HepG2 (cell line): Measurements from ENCODE around the gene TBXA2R. TPM values are rescaled to one million over a fixed set of nuclear protein-coding genes. Genes with fewer than 3 reads are reported as not detected.

Experiments
- AHR ChIP-seq: IDR thresholded peaks from 2 replicates; pipeline ENCODE4 v1.6.1; 2018; ENCODE audit warnings: missing genetic modification reagents, missing compliant biosample characterization
- CEBPG ChIP-seq: IDR thresholded peaks from 2 replicates; pipeline ENCODE4 v1.6.1; 2016
- DDIT3 ChIP-seq: sonication (generic); formaldehyde crosslinking; IDR thresholded peaks from 2 replicates; pipeline ENCODE4 v1.4.0; 2020; ENCODE audit warnings: mild to moderate bottlenecking, missing genetic modification reagents
- EZH2 ChIP-seq: conservative IDR thresholded peaks from 2 replicates; pipeline ENCODE4 v1.6.1; 2012; ENCODE audit warnings: mild to moderate bottlenecking, low read depth, low read length, moderate library complexity
- MLLT10 ChIP-seq: sonication (generic); formaldehyde crosslinking; IDR thresholded peaks from 2 replicates; pipeline ENCODE4 v1.4.0; 2020; ENCODE audit warnings: missing genetic modification reagents
- NKX3-1 ChIP-seq: sonication (generic); formaldehyde crosslinking; IDR thresholded peaks from 2 replicates; pipeline ENCODE4 v1.5.0; 2020; ENCODE audit warnings: missing genetic modification reagents
- PPARG ChIP-seq: conservative IDR thresholded peaks from 2 replicates; pipeline ENCODE4 v1.6.1; 2016; ENCODE audit warnings: missing biosample characterization, missing genetic modification reagents
- SRSF9 ChIP-seq: fragments of 200-400 bp; formaldehyde crosslinking; IDR thresholded peaks from 2 replicates; pipeline ENCODE4 v1.6.1; 2018; ENCODE audit warnings: borderline replicate concordance, mild to moderate bottlenecking, low read depth, low read length; ENCODE audit not compliant: insufficient read depth, poor library complexity, severe bottlenecking
- ZFP36 ChIP-seq: fragments of 150-350 bp; IDR thresholded peaks from 2 replicates; pipeline ENCODE4 v1.6.1; 2018; ENCODE audit warnings: borderline replicate concordance, low read length, low read depth; ENCODE audit not compliant: partially characterized antibody
- ZNF30 ChIP-seq: sonication (generic); formaldehyde crosslinking; IDR thresholded peaks from 2 replicates; pipeline ENCODE4 v1.5.0; 2020; ENCODE audit warnings: mild to moderate bottlenecking, missing genetic modification reagents
- ZNF407 ChIP-seq: sonication (generic); formaldehyde crosslinking; IDR thresholded peaks from one replicate; pipeline ENCODE4 v1.5.1; 2020; ENCODE audit warnings: mild to moderate bottlenecking, missing genetic modification reagents; ENCODE audit errors: not compliant biosample characterization
- ZNF557 ChIP-seq: sonication (generic); formaldehyde crosslinking; IDR thresholded peaks from 2 replicates; pipeline ENCODE4 v1.4.0; 2020; ENCODE audit warnings: missing genetic modification reagents
- ZNF562 ChIP-seq: sonication (generic); formaldehyde crosslinking; IDR thresholded peaks from 2 replicates; pipeline ENCODE4 v1.8.0; 2022; ENCODE audit warnings: missing genetic modification reagents, borderline replicate concordance
- ZNF746 ChIP-seq: sonication (generic); formaldehyde crosslinking; IDR thresholded peaks from 2 replicates; pipeline ENCODE4 v1.8.0; 2022; ENCODE audit warnings: mild to moderate bottlenecking, missing genetic modification reagents
- ZNF83 ChIP-seq: sonication (generic); formaldehyde crosslinking; IDR thresholded peaks from 2 replicates; pipeline ENCODE4 v1.4.0; 2020; ENCODE audit warnings: missing genetic modification reagents, mild to moderate bottlenecking, borderline replicate concordance
- ZNF841 ChIP-seq: sonication (generic); formaldehyde crosslinking; IDR thresholded peaks from 2 replicates; pipeline ENCODE4 v1.8.1; 2023; ENCODE audit warnings: missing genetic modification reagents, borderline replicate concordance
- polyA plus RNA-seq, 8 experiments: library from polyadenylated mRNA; depleted of rRNA in 3 of 8; stranded (reverse) in 7 of 8; unstranded in 1 of 8; fragments of >200 nt; fragmentation: Illumina TruSeq in 4 of 8; extraction: Trizol in 4 of 8; gene quantifications; 2 replicates each; pipeline versions ENCODE4 v1.2.1 to v1.2.3, GENCODE V29; 2011 to 2016; ENCODE audit warnings: low read depth in 4 of 8, missing spikeins in 1 of 8, mixed read lengths in 1 of 8; ENCODE audit not compliant: insufficient read depth in 1 of 8
- total RNA-seq, 5 experiments: library from RNA; depleted of rRNA; stranded (reverse); fragments of >200 nt; fragmentation: Illumina TruSeq; extraction: Trizol; gene quantifications; 2 replicates each; pipeline ENCODE4 v1.2.3, GENCODE V29; 2016; ENCODE audit warnings: low read depth in 1 of 5
- TF ChIP-seq, protein P1 (sequence below): sonication (generic); formaldehyde crosslinking; IDR thresholded peaks from 2 replicates; pipeline ENCODE4 v1.5.0; 2020; ENCODE audit warnings: missing genetic modification reagents
- TF ChIP-seq, protein P2 (sequence below): sonication (generic); formaldehyde crosslinking; IDR thresholded peaks from 2 replicates; pipeline ENCODE4 v1.5.0; 2020; ENCODE audit warnings: mild to moderate bottlenecking, missing genetic modification reagents, moderate library complexity

The TBXA2R gene
- total and polyA plus RNA-seq, 2 of the 13 experiments (the other 11 are each of a cell fraction or from before 2014, with no cell fraction given) = 0.09 TPM; not detected in 1

- TF ChIP-seq ZNF407 (CRISPR knock-in tag) (no peak), NKX3-1 (no peak), ZNF746 (CRISPR knock-in tag) (no peak), ZNF557 (CRISPR knock-in tag) (no peak), ZNF841 (CRISPR knock-in tag) (no peak), ZFP36 (no peak), MLLT10 (CRISPR knock-in tag) (no peak), EZH2 (no peak), ZNF30 (CRISPR knock-in tag) (no peak), ZNF562 (CRISPR knock-in tag) (no peak), CEBPG (CRISPR knock-in tag) (no peak), DDIT3 (CRISPR knock-in tag) (no peak), AHR (CRISPR knock-in tag) (no peak), PPARG (CRISPR knock-in tag) (0 out of 2 replicates have a peak, but pooled peaks have one; percentile 10), ZNF83 (CRISPR knock-in tag) (no peak), SRSF9 (no peak)
- TF ChIP-seq, protein P1, sequence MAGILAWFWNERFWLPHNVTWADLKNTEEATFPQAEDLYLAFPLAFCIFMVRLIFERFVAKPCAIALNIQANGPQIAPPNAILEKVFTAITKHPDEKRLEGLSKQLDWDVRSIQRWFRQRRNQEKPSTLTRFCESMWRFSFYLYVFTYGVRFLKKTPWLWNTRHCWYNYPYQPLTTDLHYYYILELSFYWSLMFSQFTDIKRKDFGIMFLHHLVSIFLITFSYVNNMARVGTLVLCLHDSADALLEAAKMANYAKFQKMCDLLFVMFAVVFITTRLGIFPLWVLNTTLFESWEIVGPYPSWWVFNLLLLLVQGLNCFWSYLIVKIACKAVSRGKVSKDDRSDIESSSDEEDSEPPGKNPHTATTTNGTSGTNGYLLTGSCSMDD (CRISPR knock-in tag) = no peak
- TF ChIP-seq, protein P2, sequence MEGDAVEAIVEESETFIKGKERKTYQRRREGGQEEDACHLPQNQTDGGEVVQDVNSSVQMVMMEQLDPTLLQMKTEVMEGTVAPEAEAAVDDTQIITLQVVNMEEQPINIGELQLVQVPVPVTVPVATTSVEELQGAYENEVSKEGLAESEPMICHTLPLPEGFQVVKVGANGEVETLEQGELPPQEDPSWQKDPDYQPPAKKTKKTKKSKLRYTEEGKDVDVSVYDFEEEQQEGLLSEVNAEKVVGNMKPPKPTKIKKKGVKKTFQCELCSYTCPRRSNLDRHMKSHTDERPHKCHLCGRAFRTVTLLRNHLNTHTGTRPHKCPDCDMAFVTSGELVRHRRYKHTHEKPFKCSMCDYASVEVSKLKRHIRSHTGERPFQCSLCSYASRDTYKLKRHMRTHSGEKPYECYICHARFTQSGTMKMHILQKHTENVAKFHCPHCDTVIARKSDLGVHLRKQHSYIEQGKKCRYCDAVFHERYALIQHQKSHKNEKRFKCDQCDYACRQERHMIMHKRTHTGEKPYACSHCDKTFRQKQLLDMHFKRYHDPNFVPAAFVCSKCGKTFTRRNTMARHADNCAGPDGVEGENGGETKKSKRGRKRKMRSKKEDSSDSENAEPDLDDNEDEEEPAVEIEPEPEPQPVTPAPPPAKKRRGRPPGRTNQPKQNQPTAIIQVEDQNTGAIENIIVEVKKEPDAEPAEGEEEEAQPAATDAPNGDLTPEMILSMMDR (CRISPR knock-in tag) = no peak
These were observed 49.0 kb downstream of the TBXA2R start, which contains the start of gene MFSD12 (continued) for GRCh38 chr19:3557461-3558248.
